CD4-positive, alpha-beta T cell treated with Interleukin-17A for 1 hour (primary cell): Measurements from ENCODE around the gene SLC15A4.

Experiments used
- DNase-seq: peaks from one replicate; pipeline ENCODE4 v3.0.0-alpha.2; 2020

The SLC15A4 gene

DNA sequence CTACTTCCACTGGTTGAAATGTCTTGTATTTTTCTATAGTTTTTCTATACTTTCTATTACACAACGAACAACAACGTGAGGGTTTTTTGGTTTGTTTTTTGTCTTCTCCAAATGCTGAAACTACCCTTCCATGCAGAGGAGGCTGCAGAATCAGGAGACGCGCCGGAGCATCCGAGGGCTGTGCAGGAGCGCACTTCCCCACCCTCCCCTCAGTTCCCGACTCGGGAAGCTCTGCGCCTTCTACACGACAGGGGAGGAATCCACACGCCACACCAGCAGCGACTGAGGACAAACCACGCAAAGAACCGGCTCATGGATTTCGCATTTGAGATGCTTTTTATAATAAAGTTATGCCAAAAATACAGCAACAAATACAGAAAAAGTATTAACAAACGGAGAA is 30.9 kb downstream of the SLC15A4 start:
- no peak for DNase-seq

DNA sequence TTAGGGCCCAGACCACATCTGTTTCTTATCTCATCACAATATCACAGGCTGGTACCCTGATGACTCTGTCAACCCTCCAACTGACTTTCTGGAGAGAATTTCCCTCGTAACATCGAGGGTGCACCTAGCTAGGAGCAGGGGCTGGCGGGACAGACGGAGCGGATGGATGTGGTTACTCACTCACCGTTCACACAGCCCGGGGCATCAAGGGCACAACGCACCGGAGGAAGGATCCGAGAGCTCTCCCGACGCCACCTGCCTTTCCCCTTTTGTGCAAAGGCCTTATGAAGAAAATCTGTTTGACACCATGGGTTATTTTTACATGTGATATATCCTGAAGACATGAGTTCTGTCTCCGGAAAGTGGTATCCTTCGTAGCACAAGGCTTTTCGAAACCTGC is 31.4 kb downstream of the SLC15A4 start:
- no peak for DNase-seq

DNA sequence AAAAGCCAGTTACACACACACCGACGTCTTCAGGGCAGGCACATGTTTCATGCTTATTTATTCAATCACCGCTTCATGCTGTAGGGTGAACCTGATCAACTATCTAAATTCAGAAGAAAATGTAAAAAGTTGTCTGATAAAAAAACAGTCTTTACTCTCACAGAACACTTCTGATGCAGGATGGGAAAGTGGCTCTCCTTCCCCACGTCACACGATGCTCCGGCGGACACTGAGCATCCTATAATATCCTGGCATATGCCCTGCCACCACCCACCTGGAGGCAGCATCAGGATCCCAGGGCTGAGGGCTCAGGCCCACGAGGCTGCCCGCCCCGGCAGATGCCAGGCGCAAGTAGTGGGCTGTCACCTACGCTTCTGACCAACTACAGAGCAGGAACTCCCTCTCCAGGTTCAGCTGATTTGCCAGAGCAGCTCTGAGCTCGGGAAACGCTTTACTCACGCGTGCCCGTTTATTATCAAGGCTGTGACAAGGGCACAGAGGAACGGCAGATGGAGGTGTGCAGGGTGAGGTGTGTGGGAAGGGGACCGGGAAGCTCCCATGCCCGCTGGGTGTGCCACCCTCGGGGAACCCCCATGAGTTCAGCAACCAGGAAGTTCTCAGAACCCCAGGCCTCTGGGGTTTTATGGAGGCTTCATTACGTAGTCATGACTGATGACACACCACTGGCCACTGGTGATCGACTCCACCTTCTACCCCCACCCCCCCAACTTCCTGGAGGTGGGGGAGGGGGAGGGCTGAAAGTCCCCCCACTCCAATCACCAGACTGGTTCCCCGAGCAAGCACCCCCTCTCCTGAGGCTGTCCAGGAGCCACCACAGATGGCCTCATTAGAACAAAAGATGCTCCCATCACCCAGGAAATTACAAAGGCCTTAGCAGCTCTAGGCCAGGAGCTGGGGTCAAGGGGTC is 32.1 kb downstream of the SLC15A4 start:
- peak; percentile 47 for DNase-seq

DNA sequence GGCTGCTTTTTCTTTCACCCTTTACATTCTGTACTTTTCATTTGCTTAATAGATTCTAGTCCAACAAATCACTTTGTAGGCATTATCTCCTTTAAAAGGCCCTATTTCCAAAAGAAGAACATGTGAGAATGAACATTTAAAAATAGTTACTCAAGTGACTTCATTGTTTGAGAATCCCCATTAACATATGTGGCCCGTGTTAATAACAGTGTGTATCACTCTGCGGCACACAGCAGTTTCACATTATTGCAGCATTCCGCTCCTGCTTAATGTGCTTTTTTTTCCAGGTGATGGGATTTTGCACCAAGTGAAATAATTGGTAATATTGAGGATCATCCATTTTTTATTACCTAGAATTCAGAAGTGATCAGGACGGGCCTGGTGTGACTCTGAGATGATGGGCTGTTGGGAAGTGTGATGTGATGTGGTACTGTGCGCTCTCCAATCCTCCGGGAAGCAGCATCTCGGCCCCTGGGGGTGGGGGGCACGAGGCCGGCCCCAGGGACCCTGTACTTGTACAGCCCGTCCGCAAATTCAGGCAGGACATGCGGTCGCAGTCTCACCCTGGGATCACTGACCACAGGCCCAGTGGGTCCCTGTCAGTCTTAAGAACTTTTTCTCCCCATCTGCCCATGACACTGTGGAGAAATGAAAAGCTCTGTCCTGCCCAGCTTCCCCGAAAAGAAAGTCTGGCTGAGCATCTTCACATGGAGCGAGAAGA is 32.9 kb downstream of the SLC15A4 start:
- no peak for DNase-seq

DNA sequence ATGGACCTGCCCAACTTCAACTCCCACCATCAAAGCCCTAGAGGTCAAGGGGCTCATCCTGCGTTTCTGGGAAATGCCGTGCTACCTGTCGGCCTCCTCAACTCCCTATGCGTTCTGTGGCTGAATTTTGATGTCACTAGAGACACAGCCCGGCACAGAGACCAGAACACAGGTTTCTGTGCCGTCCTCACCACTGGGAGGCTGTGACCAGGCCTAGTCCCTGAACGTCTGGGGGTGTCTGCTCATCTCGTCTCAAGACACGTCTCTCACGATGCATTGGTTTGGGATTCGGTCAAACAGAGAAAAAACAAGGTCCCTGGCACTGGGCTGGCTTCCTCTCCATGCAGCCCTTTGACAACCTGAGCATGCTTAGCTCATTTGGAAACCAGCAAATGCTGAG is 33.5 kb downstream of the SLC15A4 start:
- DNase-seq = no peak

DNA sequence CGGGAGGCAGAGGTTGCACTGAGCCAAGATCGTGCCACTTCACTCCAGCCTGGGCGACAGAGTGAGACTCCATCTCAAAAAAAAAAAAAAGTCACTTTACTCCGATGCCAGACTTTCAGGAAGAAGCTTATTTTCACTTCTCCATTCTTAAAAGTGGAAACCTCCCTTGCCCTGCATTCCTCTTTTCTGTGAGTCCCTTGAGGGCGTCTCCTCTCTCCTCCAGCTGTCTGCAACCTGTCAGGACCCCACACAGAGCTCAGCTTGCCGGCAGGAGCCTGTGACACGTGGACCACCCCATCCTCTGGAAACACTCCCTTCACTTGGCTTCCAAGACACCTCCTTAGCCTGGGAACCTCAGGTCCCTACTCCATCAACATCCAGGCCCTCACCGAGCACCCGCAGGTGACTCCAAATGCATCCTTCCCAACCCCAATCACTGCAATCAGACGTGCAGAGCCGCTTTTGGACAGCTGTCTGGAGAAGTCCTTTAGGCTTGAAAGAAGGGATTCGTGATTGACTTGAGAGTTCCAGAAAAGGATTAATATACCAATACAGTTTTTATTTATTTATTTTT is 34.3 kb downstream of the SLC15A4 start:
- DNase-seq = no peak

DNA sequence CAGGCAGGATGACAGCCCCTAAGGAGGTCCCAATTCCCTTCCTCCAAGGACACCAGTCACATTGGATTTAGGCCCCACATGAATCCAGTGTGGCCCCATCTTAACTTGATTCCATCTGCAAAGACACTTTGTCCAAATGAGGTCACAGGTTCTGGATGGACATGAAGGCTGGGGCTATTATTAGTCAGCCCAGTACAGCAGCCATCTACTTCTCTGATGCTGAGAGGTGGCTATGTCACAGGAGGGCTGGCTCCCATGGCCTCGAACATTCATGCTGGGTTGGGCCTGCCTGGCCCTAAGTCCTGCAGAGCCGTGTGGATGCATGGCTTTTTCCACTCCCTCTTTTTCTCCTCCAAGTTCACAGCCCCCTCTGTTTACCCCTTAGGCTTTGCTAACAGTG is 35.9 kb downstream of the SLC15A4 start:
- DNase-seq = no peak

DNA sequence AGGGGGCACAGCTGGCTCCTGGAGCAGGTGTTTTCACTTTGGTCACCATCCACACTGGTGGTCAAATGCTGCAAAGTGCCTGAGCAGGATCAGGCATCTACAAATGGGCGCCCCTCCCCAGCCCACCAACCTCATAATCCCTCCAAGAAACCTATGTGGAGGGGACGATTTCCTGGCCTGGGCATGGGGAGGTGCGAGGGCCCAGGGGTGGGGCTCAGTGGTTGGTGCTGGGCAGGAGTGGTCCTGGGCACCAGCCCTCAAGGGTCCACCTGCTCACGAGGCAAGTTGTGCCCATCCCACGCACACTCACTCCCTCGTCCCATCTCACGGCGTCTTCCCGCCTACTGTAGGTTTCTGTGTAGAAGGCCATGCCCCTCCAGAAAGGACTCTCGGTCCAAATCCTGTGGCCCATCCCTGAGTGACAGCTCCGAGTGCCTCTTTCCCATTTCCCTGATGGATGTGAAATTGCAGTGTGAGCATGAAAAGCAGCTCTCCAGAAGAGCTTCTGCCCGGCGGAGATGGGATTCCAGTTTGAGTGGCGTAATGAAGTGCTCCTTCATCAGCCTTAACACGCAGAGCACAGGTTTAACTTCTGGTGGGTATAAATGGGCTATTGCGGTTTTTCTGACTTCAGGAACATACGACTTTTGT is 36.9 kb downstream of the SLC15A4 start:
- DNase-seq = no peak

DNA sequence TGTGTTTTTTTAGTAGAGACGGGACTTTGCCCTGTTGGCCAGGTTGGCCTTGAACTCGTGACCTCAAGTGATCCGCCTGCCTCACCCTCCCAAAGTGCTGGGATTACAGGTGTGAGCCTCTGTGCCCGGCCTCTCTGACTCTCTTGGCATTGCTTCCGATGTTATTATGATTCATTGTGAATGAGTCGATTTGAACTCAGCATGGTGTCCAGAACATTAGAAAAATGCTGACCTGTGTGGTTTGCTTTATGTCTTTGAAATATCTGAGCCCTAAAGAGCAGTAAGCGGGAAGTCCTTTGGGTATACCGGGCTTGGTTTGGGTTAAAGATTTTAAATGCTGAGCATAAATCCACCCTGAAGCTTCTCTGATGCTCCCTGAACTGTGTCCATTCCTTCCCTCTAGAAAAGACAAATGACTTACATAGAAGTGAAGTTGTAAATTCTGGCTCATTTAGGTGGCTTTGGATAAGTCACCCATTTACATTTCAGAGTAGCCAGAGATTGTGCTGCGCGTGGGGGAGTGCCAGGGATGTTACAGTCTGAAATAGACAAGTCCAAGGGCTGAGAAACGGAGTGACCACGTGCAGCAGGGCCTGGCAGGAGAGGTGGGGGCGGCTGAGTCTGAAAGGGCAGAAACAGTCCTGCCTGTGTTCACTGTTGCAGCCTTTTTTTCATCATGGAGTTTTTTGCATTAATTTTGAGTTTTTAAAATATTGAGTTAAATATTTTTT is 39.6 kb downstream of the SLC15A4 start:
- no peak for DNase-seq

DNA sequence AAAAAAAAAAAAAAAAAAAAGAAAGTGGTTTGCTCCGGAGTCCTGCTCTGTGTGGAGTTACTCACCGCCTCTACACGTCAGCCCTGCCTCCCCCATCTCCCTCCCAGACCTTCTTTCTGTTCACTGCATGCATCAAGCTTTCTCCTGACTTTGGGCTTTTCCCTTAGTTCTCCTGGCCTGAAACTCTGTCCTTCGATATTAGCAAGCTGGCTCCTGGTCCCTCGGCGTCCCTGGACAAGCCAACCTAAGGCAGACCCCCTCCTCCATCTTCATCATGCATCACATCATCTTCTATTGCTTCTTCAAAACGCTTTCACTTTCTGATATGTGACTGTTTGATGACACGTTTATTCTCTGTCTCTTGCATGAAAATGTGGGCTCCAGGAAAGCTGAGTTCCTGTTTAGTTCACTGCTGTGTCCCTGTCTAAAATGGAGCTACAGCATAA is 40.6 kb downstream of the SLC15A4 start:
- DNase-seq = peak; percentile 41

DNA sequence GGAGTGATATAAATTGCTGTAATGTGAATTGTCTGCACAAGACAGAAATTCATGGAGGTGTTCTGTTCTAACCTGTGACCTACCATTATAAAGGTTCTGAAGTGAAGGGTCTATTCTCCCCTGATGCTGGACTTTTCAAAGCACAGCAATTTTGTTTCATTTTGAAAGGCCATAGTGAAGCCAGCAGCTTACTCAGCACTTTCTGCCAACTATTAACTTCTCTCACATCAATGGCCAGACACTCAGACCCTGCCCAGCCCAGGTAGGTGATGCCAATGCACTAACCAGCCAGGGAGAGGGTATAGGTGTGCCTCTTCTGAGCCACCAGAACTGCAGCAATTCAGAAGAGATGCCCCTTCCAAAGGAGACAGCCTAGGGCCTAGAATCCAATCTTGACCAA is 43.9 kb downstream of the SLC15A4 start:
- DNase-seq = no peak

DNA sequence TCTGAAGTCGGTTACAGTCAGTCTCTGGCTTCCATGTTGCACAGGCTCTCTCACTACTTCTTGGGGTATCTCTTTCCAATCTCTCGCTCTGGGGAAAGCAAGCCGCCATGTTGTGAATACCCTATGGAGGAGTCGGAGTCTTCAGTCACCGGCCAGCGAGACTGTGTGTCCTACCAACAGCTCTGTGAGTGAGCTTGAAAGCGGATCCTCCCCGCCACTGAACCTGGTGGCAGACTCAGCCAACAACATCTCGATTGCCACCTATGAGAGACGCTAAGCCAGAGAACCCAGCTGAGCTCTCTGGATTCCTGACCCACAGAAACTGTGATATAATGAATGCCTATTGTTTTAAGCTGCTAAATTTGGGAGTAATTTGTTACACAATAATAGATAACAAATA is 51.5 kb downstream of the SLC15A4 start:
- DNase-seq = no peak

DNA sequence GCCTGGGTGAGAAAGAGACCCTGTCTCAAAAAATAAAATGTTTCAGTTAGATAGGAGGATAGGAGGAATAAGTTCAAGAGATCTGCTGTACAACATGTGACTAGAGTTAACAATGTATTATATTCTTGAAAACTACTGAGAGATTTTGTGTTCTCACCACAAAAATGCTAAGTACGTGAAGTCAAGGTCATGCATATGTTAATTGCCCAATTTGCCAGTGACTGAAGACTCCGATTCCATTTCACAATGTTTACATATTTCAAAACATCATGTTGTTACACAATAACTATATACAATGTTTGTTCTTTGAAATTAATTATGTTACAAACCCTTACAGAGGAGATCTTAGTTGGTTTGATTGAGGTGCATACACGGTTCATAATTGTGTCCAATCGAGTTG is 52.1 kb downstream of the SLC15A4 start:
- no peak for DNase-seq

DNA sequence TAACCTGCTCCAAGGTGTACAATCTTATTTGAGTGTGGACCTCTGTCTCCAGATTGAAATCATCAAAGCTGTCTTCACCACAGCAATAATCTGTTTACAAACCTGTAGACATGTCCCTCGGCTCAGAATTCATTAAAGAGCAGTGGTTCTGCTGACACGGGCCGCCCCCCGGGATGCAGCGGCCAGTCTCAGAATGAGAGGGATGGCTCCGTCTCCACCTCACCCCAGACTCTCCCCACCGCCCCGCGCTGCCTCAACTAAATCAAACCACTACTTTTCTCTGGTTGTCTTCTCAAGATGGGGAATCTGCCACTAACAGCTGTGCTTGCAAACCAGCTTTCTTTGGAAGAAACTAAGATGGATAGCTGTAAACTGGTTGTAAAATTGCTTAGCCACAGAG is 56.2 kb downstream of the SLC15A4 start:
- DNase-seq = no peak

DNA sequence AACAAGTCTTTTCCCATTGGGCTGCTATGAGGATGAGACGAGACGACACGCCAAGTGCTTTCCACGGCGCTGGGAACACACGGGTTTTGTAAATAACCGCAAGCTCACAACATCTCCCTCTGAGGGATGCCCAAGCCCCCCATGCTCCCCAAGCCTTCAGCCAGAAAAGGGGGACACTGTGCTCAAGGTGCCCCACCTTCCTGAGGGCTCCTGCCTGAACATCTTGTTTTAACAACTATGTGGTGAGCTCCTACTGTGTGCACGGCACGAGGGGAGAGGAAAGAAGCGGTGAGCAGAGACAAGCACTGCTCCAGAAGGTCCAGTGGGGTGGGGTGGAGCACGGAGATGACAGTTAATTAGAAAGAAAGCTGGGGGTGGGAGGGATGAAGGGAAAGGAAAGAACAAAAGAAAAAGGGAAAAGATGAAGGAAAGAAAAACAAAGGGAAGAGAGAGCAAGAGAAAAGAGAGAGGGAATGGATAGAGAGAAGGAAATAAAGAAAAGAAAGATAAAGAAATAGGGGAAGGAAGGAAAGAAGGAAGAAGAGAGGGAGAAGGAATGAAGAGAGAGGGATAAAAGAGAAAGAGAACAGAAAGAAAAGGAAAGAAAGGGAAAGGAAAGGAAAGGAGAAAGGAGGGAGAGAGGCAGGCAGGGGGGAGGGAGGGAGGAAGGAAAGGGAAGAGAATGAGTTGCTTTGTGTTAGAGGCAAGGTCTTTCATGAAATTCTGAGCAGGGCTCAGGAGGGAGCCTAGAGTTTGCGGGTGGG is 56.8 kb downstream of the SLC15A4 start:
- no peak for DNase-seq

DNA sequence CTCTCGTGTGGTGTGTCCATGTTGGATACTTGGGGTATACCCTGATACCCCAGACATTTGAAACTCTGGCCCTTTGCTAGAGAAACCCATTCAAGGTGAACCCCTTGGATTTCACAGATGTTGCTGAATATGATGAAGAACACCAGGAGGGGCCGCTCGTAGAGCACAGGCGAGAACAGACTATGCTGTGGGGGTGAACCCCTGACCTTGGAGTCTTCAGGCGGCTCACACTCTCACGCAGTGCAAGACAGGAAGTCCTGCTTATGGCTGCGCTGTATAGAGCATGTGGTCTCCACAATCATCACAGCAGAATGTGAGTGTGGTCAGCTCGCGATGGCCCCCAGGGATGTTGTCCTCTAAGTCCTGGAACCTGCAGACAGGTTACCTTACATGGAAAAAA is 60.4 kb downstream of the SLC15A4 start:
- peak; percentile 33 for DNase-seq

DNA sequence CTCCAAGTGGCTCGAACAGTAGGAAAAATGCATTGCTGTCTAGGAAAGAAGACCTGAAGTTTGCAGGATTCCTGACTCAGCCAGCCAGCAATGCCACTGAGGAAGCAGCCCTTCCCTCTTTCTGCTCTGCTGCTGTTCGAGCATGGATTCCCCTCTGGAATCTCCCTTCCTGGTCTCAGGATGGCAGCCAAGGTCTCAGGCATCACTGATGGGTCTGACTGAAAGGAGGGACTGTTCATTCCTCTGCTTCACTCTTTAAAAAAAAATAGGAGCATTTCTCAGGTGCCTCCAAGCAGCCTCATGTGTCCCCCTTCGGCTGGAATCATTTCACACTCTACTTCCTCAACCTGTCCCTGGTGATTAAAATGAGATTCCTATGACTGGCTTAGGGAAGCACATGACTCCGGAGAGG is 62.4 kb downstream of the SLC15A4 start:
- DNase-seq = no peak

DNA sequence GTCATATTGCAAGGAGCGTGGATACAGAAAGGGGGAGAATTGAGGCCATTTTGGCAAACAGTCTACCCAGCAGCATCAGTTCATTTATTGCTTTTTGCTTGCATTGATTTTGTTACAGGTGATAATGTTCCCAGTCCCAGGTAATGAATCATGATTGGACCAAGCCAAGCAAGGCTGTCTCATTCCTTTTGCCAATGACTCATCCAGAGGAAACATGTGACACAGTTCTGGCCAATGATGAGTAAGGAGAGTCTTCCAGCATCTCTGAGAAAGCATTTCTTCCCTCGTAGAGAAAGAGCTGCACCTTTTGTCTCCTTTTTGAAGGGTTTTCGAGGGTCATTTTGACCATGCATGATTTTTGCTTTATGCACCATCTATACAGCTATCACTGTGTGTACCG is 68.2 kb downstream of the SLC15A4 start:
- DNase-seq = no peak

DNA sequence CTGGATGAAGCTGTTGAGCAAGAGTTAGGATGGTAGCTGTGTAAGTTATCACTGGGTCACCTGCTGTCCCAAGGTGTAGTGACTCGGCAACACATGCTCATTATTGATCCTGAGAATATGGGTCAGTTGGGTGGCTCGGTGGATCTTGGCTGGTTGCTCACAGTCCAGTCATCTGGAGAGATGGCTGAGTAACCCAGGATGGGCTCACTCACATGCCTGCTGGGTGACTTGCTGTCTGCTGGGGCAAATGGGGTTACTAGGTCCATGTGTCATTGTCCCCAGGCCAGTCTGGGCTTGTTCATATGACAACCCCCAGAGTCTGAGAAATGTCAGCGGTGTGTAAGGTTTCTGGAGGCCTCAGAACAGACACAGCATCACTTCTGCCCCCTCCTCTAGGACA is 69.5 kb downstream of the SLC15A4 start:
- DNase-seq = no peak

DNA sequence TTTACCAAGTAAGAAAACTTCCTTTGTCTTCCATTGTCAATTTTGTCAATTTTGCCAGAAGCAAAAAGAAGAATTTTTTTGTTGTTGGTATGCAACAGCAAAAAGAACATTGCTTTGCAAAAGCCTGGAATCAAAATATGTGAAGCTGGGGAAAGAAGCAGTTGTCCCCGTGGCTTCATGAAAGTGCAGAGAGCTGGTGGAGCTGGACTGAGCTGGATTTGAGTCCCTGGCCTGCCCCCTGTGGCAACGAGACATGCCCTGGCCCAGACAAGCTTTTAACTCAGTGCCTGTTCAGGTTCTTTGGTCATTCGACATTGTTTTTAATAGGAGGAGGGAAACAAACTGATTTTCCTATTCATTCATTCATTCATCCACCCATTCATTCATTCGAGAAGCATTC is 70.3 kb downstream of the SLC15A4 start:
- DNase-seq = no peak

DNA sequence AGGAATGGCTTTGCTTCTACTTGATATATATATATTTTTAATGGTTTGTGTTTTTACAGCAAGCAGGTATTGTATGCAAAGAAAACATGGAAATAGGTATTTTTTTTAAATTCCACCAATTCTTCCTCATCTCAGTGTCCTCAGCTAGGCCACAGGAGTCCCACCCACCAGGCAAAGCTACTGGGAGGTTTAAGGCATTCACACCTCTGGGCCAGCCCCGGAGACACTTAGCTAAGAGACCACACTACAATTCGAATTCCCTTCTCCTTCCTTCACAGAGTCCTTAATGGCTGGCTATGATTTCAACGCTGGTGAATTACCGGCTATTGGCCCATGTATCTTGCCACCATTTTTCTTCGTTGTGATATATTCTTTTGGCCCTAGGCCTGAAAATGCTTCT is 71.4 kb downstream of the SLC15A4 start:
- DNase-seq = no peak

DNA sequence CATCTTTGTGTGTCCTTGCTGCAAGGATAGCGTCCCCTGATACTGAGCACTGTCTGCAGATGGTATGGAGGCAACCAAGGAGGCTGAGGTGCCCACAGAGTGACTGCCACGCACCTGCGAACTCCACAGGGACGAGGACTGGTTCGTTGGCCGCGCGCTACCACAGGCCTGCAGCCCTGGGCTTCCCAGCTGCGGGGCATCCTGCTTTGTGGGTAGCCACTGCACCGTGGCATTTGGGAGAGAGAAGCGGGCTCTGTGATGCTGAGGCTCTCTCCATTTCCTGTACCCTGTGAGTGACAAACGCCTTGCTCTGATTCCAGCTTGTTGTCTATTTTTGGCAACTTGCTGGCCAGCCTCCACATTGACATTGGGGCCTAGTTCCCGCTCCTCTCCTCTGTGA is 76.3 kb downstream of the SLC15A4 start:
- DNase-seq = no peak
